Large intestine (tissue), 3 donors: ENCODE measurements around the gene EPS15. TPM values are rescaled to one million over a fixed set of nuclear protein-coding genes. Genes with fewer than 3 reads are reported as not detected.

Source experiments
- DNase-seq, 2 donors: peaks; one replicate each; pipeline versions ENCODE4 v3.0.0 to v3.0.0-alpha.2; 2013
- H3K27ac ChIP-seq: one replicate; pipeline ENCODE4 v1.5.1; 2013; ENCODE audit warnings: low read length
- H3K27me3 ChIP-seq: 2 replicates; pipeline ENCODE4 v1.6.1; 2013; ENCODE audit warnings: low read length; ENCODE audit not compliant: control insufficient read depth, insufficient read depth
- H3K36me3 ChIP-seq: 2 replicates; pipeline ENCODE4 v1.6.1; 2013; ENCODE audit warnings: low read length; ENCODE audit not compliant: control insufficient read depth, insufficient read depth
- H3K4me1 ChIP-seq: one replicate; pipeline ENCODE4 v1.6.1; 2013; ENCODE audit warnings: low read length; ENCODE audit not compliant: control insufficient read depth, insufficient read depth
- H3K4me3 ChIP-seq: one replicate; pipeline ENCODE4 v1.5.1; 2013; ENCODE audit warnings: low read length
- H3K9me3 ChIP-seq: one replicate; pipeline ENCODE4 v1.6.1; 2013; ENCODE audit warnings: mild to moderate bottlenecking, low read depth, low read length, moderate library complexity; ENCODE audit not compliant: control insufficient read depth
- WGBS: methylation state at CpG from one replicate; pipeline ENCODE4 v1.1.5; 2013; ENCODE audit warnings: low lambda C conversion rate; ENCODE audit not compliant: insufficient coverage; 5-methylcytosine and 5-hydroxymethylcytosine counted together
- polyA plus RNA-seq: library from polyadenylated mRNA; unstranded; fragments of 120-200 nt; gene quantifications from one replicate; pipeline ENCODE4 v1.2.1, GENCODE V29; 2013

Gene EPS15
- polyA plus RNA-seq, 1 donor = 34.2 TPM

DNA sequence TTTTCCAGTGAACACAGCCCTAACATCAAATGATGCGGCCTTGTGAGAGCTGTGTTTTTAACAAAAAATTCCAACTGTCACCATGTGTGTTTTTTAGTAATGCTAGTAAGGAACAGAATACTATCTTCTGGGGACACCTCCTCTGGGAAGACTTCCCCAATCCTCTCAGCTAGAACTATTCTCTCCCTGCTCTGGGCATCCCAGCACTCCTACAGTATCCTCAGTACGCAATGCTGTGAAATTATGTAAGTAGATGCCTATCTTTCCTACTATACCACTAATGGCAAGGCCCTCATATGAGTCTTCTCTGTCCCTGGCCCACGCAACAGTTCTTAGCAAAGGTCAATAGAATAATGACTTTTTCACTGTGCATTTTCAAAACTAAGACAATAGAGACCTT is 169.2 kb downstream of the EPS15 start:
- H3K4me1 ChIP-seq = peaks cover 7% of the 10 kb centered on the region
- no peak for DNase-seq
- H3K27me3 ChIP-seq = peaks cover 9% of the 10 kb centered on the region
- peaks cover 4% of the 10 kb centered on the region for H3K36me3 ChIP-seq
- WGBS = no CpG with 5 or more reads among the region's 3 CpGs
- no peak overlapping the region for H3K4me3 ChIP-seq
- H3K27ac ChIP-seq = no peak overlapping the region
- H3K9me3 ChIP-seq = no peaks in the 10 kb centered on the region

- no peaks in the 10 kb centered on the region for H3K9me3 ChIP-seq
- no peak for DNase-seq
- H3K36me3 ChIP-seq = no peaks in the 10 kb centered on the region
- no peak overlapping the region for H3K27ac ChIP-seq
- no peak overlapping the region for H3K4me3 ChIP-seq
- H3K27me3 ChIP-seq = peaks cover 21% of the 10 kb centered on the region
- peaks cover 7% of the 10 kb centered on the region for H3K4me1 ChIP-seq
Measured at GRCh38 chr1:51348147-51348527, 170.9 kb downstream of the EPS15 start.

GRCh38 chr1:51347398-51348146 is 171.5 kb downstream of the EPS15 start:
- Histone ChIP-seq H3K9me3 (no peaks in the 10 kb centered on the region), H3K4me1 (peaks cover 7% of the 10 kb centered on the region), H3K36me3 (no peaks in the 10 kb centered on the region), H3K27me3 (peaks cover 26% of the 10 kb centered on the region), H3K4me3 (no peak overlapping the region), H3K27ac (no peak overlapping the region)
- peak in 1 of 2 donors; percentile 33 for DNase-seq
- 100% methylated on average over 2 of the region's 6 CpGs for WGBS

GRCh38 chr1:51346086-51346942 is 172.8 kb downstream of the EPS15 start:
- Histone ChIP-seq H3K4me3 (no peak overlapping the region), H3K36me3 (no peaks in the 10 kb centered on the region), H3K4me1 (peaks cover 7% of the 10 kb centered on the region), H3K27ac (no peak overlapping the region), H3K27me3 (peaks cover 26% of the 10 kb centered on the region), H3K9me3 (no peaks in the 10 kb centered on the region)
- no CpG with 5 or more reads among the region's 7 CpGs for WGBS
- DNase-seq = no peak

DNA sequence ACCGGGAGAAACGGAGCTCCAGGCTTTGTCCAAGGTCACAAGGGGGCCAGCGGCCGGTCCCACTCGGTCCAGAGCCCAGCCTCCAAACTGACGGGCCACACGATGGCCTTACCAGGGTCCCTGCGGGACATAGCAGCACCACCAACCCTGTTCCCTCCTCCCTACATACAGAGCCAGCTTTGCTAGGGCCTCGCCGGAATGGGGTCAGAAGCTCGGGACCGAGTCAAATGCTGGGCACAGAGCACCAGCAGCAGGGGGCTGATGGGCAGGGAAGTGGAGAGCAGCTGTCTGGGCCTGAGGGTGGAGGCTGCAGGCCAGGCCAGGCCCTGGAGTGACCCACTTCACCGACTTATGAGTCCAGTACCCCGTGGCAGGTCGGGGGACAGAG is 173.8 kb downstream of the EPS15 start:
- peaks cover 7% of the 10 kb centered on the region for H3K4me1 ChIP-seq
- no peaks in the 10 kb centered on the region for H3K9me3 ChIP-seq
- no peak overlapping the region for H3K4me3 ChIP-seq
- no peak overlapping the region for H3K27ac ChIP-seq
- no peak for DNase-seq
- H3K36me3 ChIP-seq = no peaks in the 10 kb centered on the region
- H3K27me3 ChIP-seq = peaks cover 26% of the 10 kb centered on the region
- WGBS = no CpG with 5 or more reads among the region's 15 CpGs

DNA sequence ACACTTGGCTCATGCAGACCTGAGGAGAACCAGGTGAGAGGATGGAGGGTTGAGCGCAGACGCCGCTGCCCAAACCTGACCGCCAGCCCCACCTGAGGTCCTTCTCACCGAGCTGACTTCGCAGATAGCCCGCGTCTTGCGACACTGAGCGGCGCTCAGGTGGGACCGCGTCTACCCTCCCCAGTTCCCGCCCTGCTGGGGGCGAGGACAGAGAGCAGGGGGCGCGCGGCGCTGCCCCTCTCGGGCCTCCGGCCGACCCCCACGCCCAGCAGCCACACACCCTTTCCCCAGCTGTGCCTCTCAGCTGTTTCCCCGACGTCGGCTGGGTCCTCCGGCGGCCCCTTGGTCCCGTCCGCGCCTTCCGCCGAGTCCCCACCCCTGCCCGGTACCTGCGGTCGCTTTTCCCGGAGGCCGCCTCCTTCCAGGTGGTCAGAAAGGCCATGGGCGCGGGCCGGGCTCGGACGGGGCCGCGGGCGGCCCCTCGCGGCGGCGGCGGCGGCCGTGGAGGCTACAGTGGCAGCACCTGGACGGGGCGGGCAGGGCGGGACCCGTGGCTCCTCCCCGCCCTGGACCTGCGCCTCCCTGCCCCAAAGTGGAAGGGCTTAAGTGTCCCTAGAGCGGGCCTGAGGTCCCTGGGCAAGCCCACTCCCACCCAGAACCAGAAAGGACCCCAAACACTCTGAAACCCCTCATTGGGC is 174.3 kb downstream of the EPS15 start:
- Histone ChIP-seq H3K27ac (no peak overlapping the region), H3K4me3 (peak overlapping the region; percentile 42)
- no CpG with 5 or more reads among the region's 60 CpGs for WGBS

GRCh38 chr1:51344276-51344601 is 174.8 kb downstream of the EPS15 start:
- H3K27ac ChIP-seq = no peak overlapping the region
- peaks cover 7% of the 10 kb centered on the region for H3K4me1 ChIP-seq
- H3K36me3 ChIP-seq = no peaks in the 10 kb centered on the region
- no CpG with 5 or more reads among the region's 7 CpGs for WGBS
- peaks cover 26% of the 10 kb centered on the region for H3K27me3 ChIP-seq
- no peak for DNase-seq
- no peaks in the 10 kb centered on the region for H3K9me3 ChIP-seq
- H3K4me3 ChIP-seq = peak overlapping the region; percentile 42

More for the DNA sequence above, 174.3 kb downstream of the EPS15 start:
- peak in 1 of 2 donors; percentile 57 for DNase-seq
- Histone ChIP-seq H3K27me3 (peaks cover 26% of the 10 kb centered on the region), H3K9me3 (no peaks in the 10 kb centered on the region), H3K36me3 (no peaks in the 10 kb centered on the region), H3K4me1 (peaks cover 7% of the 10 kb centered on the region)

DNA sequence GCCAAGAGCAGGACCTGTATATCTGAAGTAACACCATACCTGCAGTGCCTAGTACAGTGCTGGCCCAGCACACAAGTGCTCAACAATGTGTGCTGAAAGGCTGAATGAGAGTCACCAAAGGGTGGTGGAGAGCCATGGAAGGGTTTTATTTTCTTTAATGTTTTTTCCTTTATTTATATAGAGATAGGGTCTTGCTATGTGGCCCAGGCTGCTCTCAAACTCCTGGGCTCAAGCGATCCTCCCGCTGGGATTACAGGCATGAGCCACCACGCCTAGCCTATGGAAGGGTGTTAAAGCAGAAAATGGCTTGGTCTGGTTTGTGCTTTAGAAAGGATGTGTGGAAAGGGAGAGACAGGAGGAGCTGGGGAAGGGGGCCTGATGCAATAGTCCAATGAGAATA is 175.4 kb downstream of the EPS15 start:
- H3K4me3 ChIP-seq = no peak overlapping the region
- peaks cover 7% of the 10 kb centered on the region for H3K4me1 ChIP-seq
- H3K36me3 ChIP-seq = no peaks in the 10 kb centered on the region
- H3K27me3 ChIP-seq = peaks cover 26% of the 10 kb centered on the region
- H3K27ac ChIP-seq = no peak overlapping the region
- no peak for DNase-seq
- WGBS = no CpG with 5 or more reads among the region's 3 CpGs
- no peaks in the 10 kb centered on the region for H3K9me3 ChIP-seq

- H3K4me1 ChIP-seq = peaks cover 7% of the 10 kb centered on the region
- no CpG with 5 or more reads among the region's 9 CpGs for WGBS
Measured at GRCh38 chr1:51342591-51343206, 176.4 kb downstream of the EPS15 start.

DNA sequence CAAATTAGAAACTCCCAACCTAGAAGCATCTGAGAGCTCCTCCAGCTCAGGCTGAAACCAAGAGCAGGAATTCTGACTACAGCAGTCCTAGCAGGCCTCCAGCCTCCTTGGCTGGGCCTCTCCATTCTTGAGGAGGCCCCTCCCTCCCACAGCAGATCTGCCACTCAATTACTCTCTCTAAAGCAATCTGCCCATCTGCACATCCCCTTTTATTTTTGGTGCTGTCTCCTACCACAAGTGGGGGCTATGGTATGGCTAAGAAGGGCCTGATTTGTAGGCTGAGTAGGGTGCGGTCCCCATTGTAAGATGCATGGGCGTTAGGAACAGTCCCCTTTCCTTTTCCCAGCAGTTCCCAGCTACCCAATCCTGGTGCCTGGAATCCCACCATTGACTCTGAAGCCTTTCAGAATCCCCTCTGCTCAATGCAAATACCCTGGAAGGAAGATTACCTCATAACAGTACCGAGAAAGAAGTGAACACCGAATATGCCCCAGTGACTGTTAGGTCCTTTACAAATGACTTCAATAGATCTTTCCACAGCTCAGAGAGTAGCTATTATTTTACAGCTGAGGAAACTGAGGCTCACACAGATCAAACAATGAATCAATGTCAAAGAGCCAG is 177.1 kb downstream of the EPS15 start:
- H3K27me3 ChIP-seq = peaks cover 26% of the 10 kb centered on the region
- H3K4me3 ChIP-seq = no peak overlapping the region
- no peak overlapping the region for H3K27ac ChIP-seq
- 80% methylated on average over 1 of the region's 4 CpGs for WGBS
- H3K9me3 ChIP-seq = no peaks in the 10 kb centered on the region
- no peaks in the 10 kb centered on the region for H3K36me3 ChIP-seq
- H3K4me1 ChIP-seq = peaks cover 4% of the 10 kb centered on the region
- no peak for DNase-seq

More at GRCh38 chr1:51342591-51343206, 176.4 kb downstream of the EPS15 start:
- no peak overlapping the region for H3K27ac ChIP-seq
- no peak overlapping the region for H3K4me3 ChIP-seq
- no peak for DNase-seq
- no peaks in the 10 kb centered on the region for H3K36me3 ChIP-seq
- no peaks in the 10 kb centered on the region for H3K9me3 ChIP-seq
- H3K27me3 ChIP-seq = peaks cover 26% of the 10 kb centered on the region
